Upper lobe of left lung (tissue), 4 donors: ENCODE data around the gene RNF14.

ENCODE experiments used
- EP300 ChIP-seq, 4 donors: sonication (generic); formaldehyde crosslinking; IDR thresholded peaks; one replicate each; pipeline ENCODE4 v1.5.1; 2017; ENCODE audit warnings: antibody characterized with exemption in 4 of 4, control low read depth in 2 of 4
- POLR2A ChIP-seq, 4 donors: fragments of 450-650 bp; IDR thresholded peaks; one replicate each; pipeline ENCODE4 v1.5.1; 2016 to 2017; ENCODE audit warnings: antibody characterized with exemption in 4 of 4, mild to moderate bottlenecking in 2 of 4
- POLR2AphosphoS5 ChIP-seq, 2 donors: sonication (generic); formaldehyde crosslinking; IDR thresholded peaks; one replicate each; pipeline ENCODE4 v1.5.1; 2017; ENCODE audit warnings: antibody characterized with exemption in 2 of 2
- TF ChIP-seq, protein P1 (sequence below), 6 experiments: fragments of 450-650 bp in 4 of 6; fragments of 200-600 bp in 2 of 6; sonication (generic) in 2 of 6; IDR thresholded peaks; one replicate each; pipeline ENCODE4 v1.5.1; 2016 to 2019; ENCODE audit warnings: antibody characterized with exemption in 6 of 6

DNA sequence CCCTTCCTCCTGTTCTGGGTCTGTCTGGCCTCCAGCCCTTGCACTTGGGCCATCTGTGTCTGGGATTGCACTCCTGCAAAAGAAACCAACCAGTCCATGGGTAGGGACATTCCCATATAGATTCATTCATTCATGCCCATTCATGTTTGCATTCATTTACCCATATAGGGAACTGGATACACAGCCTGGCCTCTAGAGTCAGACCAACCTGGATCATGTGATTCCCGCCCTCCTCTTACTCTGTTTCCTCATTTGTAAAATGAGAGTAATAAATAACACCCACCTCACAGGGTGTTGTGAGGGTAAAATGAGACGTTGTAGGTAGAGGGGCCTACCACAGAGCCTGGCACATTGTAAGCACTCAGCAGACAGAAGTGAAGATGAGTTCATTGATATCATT lies 19.4 kb upstream of the RNF14 start:
- no peak for TF ChIP-seq POLR2A (IDR thresholded peaks at IDR 0.05)
- TF ChIP-seq, protein P1, sequence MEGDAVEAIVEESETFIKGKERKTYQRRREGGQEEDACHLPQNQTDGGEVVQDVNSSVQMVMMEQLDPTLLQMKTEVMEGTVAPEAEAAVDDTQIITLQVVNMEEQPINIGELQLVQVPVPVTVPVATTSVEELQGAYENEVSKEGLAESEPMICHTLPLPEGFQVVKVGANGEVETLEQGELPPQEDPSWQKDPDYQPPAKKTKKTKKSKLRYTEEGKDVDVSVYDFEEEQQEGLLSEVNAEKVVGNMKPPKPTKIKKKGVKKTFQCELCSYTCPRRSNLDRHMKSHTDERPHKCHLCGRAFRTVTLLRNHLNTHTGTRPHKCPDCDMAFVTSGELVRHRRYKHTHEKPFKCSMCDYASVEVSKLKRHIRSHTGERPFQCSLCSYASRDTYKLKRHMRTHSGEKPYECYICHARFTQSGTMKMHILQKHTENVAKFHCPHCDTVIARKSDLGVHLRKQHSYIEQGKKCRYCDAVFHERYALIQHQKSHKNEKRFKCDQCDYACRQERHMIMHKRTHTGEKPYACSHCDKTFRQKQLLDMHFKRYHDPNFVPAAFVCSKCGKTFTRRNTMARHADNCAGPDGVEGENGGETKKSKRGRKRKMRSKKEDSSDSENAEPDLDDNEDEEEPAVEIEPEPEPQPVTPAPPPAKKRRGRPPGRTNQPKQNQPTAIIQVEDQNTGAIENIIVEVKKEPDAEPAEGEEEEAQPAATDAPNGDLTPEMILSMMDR (IDR thresholded peaks at IDR 0.05), result no peak
- TF ChIP-seq POLR2AphosphoS5 (IDR thresholded peaks at IDR 0.05), result no peak
- no peak for TF ChIP-seq EP300 (IDR thresholded peaks at IDR 0.05)
